ENCODE measurements around the gene TKFC.
A peak's percentile ranks its signal among the peaks of the same experiment; 100 is the strongest.

TKFC gene, protein sequence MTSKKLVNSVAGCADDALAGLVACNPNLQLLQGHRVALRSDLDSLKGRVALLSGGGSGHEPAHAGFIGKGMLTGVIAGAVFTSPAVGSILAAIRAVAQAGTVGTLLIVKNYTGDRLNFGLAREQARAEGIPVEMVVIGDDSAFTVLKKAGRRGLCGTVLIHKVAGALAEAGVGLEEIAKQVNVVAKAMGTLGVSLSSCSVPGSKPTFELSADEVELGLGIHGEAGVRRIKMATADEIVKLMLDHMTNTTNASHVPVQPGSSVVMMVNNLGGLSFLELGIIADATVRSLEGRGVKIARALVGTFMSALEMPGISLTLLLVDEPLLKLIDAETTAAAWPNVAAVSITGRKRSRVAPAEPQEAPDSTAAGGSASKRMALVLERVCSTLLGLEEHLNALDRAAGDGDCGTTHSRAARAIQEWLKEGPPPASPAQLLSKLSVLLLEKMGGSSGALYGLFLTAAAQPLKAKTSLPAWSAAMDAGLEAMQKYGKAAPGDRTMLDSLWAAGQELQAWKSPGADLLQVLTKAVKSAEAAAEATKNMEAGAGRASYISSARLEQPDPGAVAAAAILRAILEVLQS

DNA sequence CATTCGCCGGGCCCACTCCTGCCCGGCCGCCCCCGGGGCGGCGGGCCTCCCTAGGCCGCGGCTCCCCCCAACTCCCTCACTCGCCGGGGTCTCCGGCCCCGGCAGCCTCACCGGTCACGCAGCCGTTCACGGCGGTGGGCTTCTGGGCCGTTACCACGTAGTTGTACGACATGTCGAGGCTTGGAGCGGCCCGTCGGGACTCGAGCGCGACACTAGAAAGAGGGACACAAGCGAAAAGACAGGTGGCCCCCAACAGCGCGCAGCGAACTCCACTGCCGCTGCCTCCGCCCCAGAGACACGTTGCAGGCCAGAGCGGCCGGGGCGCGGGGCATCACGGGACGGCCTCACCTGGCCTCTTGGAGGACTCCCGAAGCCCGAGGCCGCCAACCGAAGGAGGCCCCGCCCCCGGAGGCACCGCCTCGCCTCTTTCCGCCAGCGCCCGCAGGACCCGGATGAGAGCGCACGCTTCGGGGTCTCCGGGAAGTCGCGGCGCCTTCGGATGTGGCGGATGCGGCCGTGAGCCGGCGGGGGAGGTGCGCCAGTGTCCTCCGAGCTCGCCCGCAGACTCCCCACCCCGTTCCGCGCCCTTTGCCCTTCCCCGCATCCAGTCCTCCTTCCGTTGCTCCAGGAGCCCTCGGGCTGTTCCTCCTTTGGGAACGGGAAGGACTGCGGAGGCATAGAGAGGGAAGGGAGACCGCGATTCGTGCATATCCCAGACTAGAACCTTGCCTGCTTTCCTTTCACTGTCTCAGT is at the start of gene TKFC, which contains the start of gene DDB1:
Gene TKFC (plus strand): TSS at position 432 of the 753 bp plus-strand sequence. CDS start 1,501 bp downstream, outside the sequence.
Gene DDB1 (minus strand): TSS at position 309 of the 753 bp plus-strand sequence. CDS start 137 bp downstream, at position 172.
- peak; percentile 40 for DNase-seq

DNA sequence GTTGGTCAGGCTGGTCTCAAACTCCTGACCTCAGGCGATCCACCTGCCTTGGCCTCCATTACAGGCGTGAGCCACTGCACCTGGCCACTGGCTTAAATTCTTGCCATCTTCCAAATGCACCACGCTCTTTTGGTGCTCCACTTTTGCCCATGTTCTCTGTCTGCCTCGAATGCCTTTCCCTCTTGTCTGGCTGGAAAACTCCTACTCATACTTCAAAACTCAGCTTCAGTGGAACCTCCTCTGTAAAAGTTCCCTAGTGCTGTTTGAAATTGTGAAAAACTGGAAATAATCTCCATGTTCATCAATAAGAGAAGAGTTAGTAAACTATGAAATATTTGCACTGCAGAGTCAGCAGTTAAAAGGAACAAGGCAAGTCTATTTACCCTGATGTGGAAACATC is 49.4 kb upstream of the TKFC start:
- DNase-seq, result no peak

DNA sequence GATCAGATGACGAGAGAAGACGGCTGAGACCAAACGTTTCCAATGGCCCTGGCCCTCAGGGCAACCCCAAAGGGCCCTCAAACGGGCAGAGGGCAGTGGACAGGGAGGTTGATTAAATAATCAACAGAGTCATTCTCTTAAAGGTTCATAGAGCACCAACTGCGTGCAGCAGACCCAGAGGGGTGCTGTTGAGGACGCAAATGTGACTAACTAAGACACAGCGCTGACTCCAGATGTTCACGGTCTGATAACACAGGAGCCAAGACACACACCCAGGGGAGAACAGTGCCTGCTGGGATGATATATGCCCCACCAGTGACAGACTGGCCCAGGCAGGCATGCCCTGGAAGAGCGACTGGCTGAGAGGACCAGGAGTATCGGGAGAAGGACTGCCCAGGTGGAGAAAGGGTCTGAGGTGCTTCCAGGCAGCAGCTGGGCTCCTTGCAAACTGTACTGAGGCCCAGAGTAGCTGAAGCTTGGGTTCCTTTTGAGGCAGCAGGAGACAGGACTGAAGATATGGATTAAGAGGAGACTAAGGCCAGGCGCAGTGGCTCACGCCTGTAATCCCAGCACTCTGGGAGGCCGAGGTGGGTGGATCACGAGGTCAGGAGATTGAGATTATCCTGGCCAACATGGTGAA is 45.6 kb upstream of the TKFC start:
- DNase-seq, result no peak

DNA sequence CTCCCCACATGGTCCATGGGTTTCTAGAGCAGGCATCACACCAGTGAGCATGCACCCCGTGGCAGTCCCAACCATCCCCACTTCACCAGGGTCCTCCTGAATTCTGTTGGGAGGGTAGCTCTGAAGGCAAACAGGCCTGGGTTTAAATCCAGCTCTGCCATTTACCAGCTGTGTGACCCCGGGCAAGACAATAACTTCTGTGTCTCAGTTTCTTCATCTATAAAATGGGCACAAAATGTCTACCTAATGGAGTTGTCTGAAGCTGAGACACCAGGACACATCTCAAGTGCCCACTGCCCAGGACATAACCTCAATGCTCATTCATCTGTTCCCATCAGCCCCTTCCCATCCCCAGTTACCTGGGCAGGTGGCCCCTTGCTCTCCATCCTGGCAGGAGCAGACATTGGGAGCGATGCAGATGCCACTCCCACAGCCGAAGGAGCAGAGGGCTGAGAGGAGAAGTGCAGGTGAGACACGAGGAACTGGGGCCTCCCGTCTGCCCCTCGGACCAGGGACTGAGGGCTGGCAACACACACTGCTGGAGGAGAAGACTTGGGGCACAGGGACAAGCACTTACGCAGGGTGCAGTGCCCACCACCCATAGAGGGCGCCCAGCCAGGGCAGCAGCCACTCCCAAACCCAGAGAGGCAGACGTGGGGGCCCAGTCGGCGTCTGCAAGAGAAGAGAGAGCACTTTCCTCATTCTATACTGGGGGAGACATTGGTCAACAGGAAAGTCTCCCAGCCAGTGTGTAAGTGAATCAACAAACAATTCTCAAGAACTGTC is 41.9 kb upstream of the TKFC start:
- DNase-seq, result no peak

DNA sequence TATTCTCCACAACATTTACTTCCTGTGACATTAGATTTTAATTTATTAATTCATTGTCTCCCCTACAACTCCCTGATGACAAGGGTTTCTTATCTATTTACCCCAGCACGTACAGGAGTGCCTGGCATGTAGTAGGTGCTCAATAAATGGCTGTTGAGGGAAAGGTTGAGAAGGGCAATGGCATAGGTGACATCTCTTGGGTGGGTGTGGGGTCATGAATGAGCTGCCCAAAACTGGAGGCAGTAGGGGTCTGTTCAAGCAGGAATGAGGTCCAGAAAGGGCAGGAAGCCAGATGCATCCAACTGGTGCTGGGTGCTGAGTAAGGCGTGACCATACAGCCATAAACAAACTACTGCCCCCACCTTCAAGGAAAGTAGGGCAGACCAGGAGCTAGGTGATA is 40.7 kb upstream of the TKFC start:
- DNase-seq, result no peak

DNA sequence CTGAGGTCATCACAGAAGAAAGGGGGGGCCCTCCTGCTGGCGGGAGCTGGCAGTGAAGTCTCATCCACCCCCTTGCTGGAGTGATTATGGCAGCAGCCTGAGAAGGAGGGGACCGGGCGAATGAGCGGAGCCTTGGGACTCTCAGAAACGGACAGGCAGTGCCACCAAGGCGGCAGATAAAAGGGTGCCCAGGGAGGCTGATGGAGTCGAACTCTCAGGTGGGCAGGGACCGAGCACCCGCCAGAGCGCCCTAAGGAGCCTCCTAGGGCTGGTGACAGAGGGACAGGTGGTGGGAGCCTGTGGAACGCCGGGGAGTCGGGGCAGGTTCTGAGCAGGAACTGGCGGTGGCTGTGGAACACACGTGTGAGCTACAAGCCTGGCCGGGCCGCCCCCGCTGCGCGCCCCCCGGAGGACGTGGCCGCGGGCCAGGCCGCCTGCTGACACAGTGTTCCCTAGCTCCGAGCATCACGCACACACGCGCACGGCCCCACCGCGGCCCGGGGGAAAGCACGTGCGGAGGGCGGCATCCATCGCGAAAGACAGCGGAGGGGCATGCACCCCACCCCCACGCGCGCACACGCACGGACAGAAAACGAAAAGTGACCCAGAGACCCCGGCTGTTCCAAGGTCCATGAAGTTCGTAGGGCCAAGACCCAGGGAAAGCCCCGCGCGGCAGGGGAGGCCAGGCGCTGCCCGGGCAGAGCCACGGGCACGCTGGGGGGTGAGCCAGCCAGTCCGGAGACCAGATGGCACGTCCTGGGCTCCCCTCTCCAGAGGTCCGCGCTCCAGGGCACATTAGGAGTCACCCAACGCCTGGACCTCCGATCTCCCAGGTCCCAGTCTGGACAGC is 38.9 kb upstream of the TKFC start:
- DNase-seq, result no peak

DNA sequence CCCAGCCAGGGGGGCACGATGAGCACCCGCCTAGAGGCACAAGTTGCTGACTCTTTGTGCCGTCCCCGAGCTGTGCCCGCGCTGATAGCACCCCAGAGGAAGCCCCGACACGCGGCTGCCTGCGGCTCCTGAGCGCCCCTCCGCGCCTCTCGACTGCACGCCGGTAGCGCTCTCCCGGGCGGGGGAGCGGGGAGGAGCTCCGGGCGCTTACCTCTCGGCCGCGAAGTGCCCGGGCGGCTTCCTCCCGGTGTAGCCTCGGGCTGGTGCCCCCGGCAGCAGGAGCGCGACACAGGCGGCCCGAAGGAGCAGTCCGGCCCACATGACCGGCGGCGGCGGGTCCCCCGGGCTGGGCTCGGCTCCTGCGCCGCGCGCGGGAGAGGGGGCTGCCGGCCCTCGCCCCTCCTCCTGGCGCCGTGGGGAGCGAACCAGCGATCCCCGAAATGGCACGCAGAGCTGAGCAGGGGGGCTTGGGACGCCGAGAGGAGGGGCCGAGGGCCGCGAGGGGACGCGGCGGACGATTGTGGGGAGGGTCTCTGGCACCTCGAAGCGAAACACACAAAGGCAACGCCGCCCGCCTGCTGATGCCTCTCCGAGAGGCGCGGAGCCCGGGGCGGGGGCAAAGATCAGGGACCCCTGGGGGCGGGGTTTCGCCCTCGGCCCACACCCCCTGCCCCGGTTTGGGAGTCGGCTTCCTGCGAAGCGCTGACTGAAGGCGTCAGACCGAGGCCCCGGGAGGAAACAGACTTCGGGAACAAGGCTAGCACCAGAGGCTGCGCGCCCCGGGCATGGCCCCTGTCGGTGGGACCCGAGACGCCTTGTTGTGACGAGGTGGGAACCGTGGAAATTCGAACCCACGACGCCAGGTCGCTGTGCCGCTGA is 38.1 kb upstream of the TKFC start, which contains the start of gene VWCE:
Gene VWCE (minus strand): TSS at position 600 of the 879 bp plus-strand sequence. CDS start 279 bp downstream, at position 321.
- no peak for DNase-seq

DNA sequence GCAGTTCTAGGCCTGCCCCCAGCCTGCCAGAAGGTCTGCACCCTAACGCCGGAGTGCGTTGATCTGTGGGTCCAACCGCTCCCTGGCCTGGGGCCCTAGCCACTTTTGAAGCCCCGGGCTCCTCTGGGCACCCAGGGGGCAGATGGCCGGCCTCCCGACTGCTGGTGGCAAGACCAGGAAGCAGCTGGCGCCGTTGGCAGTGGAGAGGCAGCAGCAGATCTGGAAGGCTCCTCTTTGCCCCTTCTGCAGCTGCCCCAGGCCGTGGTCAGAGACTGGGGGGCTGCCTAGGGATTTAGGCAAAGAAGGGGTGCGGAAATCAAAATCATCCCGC is 37.5 kb upstream of the TKFC start:
- no peak for DNase-seq

DNA sequence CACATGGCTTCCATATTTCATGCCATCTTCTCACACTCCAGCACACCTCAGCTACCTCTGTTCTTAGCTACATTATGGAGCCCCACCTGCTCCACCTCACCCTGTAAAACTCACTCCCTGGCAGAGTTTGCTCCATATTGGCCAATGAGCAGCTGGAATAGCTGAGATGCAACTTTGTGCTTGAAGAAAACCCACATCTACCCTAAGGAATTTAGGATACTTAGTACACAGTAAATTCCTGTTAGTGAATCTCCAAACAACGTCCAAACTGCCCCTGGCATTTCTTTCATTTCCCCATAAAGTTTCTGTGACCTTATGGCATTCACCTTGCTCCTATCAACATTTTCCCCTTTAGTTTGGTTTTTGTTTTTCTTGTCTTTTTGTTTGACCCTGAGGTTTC is 35.7 kb upstream of the TKFC start:
- no peak for DNase-seq

DNA sequence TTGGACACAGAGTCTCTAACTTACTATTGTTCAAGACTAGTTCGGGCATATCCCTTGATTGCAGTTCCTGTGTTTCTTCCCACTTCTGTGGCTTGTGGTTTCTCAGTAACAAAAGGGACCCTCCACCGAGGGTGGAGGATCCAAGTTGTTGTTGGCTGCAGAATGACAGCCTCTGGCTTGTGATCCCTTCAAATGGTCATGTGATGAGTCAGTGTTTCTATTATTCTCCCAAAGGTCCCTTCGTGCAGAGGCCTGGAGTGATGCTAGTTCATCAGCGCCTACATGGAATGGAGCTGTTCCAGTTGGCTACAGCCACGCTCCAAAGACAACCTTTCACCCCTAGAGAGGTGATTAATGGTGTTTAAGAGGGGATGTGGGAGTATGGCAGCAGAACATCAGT is 35.3 kb upstream of the TKFC start:
- no peak for DNase-seq

DNA sequence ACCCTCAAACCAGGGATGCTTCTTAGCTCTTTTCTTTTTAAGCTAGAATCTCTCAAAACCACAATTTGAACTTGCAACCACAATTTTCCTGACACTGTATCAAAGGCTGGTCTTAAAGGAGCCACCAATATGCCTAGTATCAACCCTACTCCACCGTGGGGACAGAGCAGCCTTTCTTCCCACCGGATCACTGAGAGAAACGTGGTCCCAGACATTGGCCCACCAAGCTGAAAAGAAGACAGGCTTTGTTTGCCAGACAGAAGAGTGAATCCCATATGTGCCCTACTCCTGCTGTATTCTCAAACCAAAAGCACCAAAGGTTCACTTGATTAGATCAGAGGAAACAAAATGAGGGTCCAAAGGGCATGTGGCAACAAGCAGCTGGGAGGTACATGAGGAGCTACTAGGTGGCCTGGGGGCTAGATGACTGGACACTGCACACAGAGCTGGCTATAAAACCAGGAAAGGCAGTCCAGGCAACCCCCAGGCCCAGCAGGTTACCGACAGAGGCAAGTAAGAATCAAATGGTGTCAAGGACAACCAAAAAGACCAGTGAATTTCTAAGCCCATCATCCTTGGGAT is 34.3 kb upstream of the TKFC start:
- DNase-seq, result no peak

DNA sequence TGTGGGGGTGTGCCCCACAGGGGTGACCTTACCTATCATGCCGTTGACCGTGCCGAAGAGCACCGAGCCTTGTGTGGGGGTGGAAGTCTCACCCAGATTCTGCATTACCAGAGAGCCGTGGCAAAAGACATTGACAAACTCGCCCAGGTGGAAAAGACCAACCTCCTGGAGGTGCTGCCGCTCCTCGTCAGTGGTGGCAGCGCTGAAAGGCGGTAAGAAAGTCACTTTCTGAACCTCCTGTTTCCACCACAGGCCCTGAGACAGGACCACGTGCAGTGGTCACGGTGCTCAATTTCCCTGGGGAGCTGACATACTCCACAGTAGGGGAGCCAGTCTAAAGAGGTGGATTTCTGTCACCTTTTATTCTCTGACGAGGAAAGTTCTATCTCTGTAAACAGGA is 30.5 kb upstream of the TKFC start:
- DNase-seq, result no peak

DNA sequence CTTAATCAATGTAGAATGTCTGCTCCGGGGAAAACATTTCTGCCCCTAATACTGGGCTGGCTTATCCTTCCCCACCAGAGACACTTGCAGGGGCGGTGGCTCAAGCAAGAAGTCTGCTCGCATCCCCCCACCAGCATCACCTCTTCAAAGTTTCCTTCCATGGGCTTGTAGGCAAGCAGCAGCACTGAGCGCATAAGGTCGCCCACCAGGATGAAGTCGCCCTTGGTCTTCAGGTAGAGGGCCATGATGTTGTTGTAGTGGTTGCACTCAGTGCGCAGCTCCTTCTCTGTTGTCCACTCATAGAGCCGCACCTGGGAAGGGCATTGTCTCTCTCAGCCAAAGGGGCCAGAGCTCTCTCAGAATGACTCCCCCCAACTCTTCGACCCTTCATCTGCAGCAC is 29.3 kb upstream of the TKFC start:
- DNase-seq, result no peak

DNA sequence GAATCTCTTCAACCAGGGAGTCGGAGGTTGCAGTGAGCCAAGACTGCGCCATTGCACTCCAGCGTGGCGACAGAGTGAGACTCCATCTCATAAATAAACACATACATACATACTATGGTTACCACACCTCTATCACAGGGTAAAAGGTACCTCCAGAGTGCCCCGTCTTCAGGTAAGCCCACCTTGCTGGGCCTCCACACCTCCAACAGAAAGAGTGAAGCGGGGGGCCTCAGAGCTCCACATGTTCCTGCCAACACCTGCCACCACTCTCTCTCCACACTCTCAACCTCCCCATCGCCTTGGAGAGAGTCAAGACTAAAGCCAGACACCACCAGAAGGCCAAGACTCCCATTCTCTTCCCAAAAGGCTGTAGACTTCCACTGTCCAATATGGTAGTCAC is 27.6 kb upstream of the TKFC start:
- DNase-seq, result no peak

DNA sequence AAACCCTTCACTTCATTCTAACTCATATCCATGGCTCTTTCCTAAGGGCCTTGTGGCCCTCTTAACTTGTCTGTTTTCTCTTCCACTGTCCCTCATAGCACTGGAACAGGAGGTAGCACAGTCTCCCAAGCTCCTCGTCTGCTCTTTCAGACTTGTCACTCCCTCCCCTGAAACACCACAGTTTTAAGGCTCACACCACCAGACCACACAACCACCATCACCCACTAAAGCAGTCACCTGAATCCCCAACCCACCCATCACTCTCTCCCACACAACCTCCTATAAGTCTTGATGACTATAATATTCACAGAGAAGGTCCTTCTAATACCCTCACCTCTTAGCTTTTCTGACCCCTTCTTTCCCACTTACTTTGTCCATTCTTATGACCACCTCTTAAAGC is 26.8 kb upstream of the TKFC start:
- DNase-seq, result no peak

DNA sequence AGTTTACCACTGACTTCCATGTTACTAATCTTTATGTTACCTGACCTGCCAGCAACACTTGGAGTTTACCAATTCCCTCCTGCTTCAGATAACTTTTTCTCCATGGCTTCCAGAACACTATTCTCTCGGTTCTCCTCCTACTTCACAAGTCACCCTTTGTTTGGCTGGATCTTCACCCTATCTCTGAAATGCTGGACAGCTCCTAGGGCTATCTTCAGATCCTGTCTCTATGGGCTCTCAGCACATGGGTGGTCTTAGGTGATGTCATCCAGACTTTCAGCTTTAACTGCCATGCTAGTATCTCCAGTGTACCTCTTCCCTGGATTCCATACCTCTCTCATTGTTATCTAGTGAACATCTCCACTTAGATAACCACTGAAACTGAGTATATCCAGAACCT is 25.7 kb upstream of the TKFC start:
- DNase-seq, result no peak

DNA sequence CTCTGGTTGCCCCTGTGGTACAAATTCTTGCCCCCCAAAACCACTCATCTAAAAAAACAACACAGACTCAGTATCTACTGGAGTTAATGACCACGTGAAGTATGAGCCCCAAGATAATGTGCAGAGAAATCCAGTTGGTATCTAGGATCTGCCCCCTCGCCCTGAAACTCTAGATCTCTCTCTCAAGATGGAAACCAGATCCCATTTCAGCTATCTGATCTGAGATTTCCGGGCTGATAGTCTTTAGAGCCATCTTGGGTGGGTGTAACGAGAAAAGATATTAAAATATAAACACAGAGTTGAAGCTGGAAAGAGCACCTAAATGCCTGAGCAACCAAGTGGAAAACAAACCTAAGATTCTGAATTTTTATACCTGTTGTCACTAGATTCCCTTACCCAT is 23.9 kb upstream of the TKFC start:
- DNase-seq, result no peak

DNA sequence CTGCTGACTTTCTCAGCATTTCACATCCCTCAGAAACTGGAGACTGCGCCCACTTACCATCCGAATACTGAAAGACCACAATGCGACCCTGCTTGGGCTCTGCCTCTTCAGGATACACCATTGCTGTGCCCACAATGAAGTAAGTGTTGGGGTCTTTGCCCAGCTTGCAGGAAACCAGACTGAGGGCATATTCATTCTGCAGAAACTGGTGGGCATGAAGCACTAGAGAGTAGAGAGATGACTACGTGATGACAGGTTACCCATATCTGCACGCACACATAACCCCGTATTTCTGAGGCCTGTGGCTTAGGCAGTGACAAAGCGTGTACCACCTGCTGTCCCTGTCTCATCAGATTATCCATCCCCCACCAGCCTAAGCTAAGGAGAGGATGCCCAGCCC is 23.3 kb upstream of the TKFC start:
- no peak for DNase-seq

DNA sequence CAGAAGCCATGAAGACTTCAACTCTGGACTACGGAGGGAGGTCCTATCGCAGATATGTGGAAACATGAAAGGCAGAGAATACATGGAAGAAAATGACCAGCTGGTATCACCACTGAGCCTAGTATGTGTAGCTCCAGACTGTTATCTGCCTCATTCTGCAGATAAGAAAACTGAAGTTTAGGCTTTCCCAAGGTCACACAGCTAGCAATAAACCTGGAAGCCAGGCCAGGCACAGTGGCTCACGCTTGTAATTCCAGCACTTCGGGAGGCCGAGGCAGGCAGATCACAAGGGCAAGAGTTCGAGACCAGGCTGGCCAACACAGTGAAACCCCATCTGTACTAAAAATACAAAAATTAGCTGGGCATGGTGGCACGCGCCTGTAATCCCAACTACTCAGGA is 22.3 kb upstream of the TKFC start:
- DNase-seq, result no peak

DNA sequence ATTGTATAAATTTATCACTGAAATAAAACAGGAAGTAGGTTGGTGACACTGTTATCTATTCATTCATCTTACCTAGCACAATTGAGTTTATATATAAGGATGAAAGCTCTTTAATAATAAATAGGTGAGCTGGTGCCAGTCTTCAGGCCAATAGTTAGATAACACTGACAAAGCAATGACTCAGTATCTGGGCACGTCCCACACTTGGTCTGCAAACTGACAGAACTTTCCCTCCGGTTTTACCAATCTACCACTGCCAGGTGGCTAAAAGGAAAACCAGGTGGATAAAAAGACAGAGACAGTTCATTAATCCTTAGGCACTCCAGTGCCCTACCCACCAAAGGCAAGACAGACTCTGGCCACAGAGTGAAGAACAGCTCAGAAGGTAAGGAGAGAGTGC is 17.8 kb upstream of the TKFC start:
- DNase-seq, result no peak

Data from NCI-H1436 treated with DMSO at 0.1 percent for 48 hours (cell line).